Umbilical cord (tissue), 2 donors: Measurements from ENCODE around the gene MYL12B. TPM values are rescaled to one million over a fixed set of nuclear protein-coding genes. Genes with fewer than 3 reads are reported as not detected.
"Not testable (repeated sequence)": the region's sequence is repeated elsewhere in the genome, so short reads cannot be mapped to it uniquely, and the experiment has no call there.

Source experiments
- DNase-seq: peaks from one replicate; pipeline ENCODE4 v3.0.0-alpha.2; 2015; ENCODE audit warnings: low spot score
- total RNA-seq: library from RNA; depleted of rRNA; stranded (reverse); fragments of >200 nt; gene quantifications from one replicate; pipeline ENCODE4 v1.2.3, GENCODE V29; 2014; ENCODE audit warnings: low replicate concordance; ENCODE audit not compliant: insufficient read depth

The MYL12B gene
- total RNA-seq = 174 TPM

- DNase-seq = peak; percentile 86
These were observed at the start of gene MYL12B for GRCh38 chr18:3261373-3262233. Gene MYL12B, plus strand, starts transcription at chr18:3262133. Its CDS starts 10,766 bp downstream, at chr18:3272899.

GRCh38 chr18:3212657-3213056 is 49.3 kb upstream of the MYL12B start:
- DNase-seq = no peak

- DNase-seq = no peak
These were observed 48.5 kb upstream of the MYL12B start for GRCh38 chr18:3213300-3214059.

- DNase-seq = no peak
These were observed 46.9 kb upstream of the MYL12B start for GRCh38 chr18:3214855-3215637.

- no peak for DNase-seq
These were observed 44.9 kb upstream of the MYL12B start for GRCh38 chr18:3216987-3217386.

- DNase-seq = peak; percentile 86
These were observed 43.8 kb upstream of the MYL12B start for GRCh38 chr18:3217948-3218647.

GRCh38 chr18:3218819-3219218 is 43.1 kb upstream of the MYL12B start:
- DNase-seq = peak; percentile 37

GRCh38 chr18:3219241-3219630 is 42.7 kb upstream of the MYL12B start:
- DNase-seq = no peak

- DNase-seq = peak; percentile 77
These were observed 42.1 kb upstream of the MYL12B start, which contains the start of gene MYOM1 for GRCh38 chr18:3219631-3220335. Gene MYOM1, minus strand, starts transcription at chr18:3219968. Its CDS starts 4,745 bp downstream, at chr18:3215223.

GRCh38 chr18:3220868-3221267 is 41.1 kb upstream of the MYL12B start:
- DNase-seq = not testable (repeated sequence)

GRCh38 chr18:3221496-3221895 is 40.4 kb upstream of the MYL12B start:
- no peak for DNase-seq

GRCh38 chr18:3223356-3223755 is 38.6 kb upstream of the MYL12B start:
- no peak for DNase-seq

GRCh38 chr18:3224223-3224622 is 37.7 kb upstream of the MYL12B start:
- DNase-seq = no peak

- no peak for DNase-seq
These were observed 36.3 kb upstream of the MYL12B start for GRCh38 chr18:3225588-3225987.

- DNase-seq = no peak
These were observed 35.9 kb upstream of the MYL12B start for GRCh38 chr18:3226048-3226447.

- DNase-seq = no peak
These were observed 31.3 kb upstream of the MYL12B start for GRCh38 chr18:3230401-3231334.

- no peak for DNase-seq
These were observed 28.9 kb upstream of the MYL12B start for GRCh38 chr18:3233004-3233403.

- DNase-seq = no peak
These were observed 28.3 kb upstream of the MYL12B start for GRCh38 chr18:3233433-3234168.

GRCh38 chr18:3234457-3234856 is 27.5 kb upstream of the MYL12B start:
- no peak for DNase-seq
